22Rv1 (cell line): ENCODE data around the gene ALDH1A2.
"Not testable (repeated sequence)": the region's sequence is repeated elsewhere in the genome, so short reads cannot be mapped to it uniquely, and the experiment has no call there.

ENCODE experiments used
- H3K27ac ChIP-seq: fragments of 450-650 bp; 2 replicates; pipeline ENCODE4 v1.5.1; 2017
- CTCF ChIP-seq: fragments of 450-650 bp; IDR thresholded peaks from 2 replicates; pipeline ENCODE4 v1.5.1; 2017; ENCODE audit warnings: mild to moderate bottlenecking
- ZFX ChIP-seq: fragments of 450-650 bp; IDR thresholded peaks from 2 replicates; pipeline ENCODE4 v1.6.1; 2017; ENCODE audit warnings: antibody characterized with exemption, borderline replicate concordance

The ALDH1A2 gene

DNA sequence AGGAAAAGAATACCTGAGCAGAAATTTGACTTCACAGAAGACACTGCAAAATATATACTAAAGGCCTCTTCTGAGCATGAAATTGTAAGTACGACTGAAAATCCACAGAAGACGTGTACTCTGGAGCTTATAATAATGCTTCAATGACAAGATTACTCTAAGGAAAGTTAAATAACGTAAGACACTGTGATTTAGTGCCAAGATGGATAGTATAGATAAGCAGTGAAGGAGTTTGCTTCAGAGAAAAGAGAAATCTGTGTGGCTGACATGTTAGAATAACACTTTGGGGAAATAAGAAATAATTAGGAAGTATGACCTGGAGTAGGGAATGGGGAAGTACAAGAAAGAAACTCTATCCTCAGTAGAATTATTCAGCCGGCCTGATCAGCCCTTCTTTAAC is 28.9 kb downstream of the ALDH1A2 start:
- TF ChIP-seq CTCF (no peak), ZFX (no peak)
- H3K27ac ChIP-seq = no peak overlapping the region

DNA sequence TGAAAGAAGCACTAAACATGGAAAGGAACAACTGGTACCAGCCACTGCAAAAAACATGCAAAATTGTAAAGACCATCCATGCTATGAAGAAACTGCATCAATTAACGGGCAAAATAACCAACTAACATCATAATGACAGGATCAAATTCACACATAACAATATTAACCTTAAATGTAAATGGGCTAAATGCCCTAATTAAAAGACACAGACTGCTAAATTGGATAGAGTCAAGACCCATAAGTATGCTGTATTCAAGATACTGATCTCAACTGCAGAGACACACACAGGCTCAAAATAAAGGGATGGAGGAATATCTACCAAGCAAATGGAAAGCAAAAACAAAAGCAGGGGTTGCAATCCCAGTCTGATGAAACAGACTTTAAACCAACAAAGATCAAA is 37.1 kb downstream of the ALDH1A2 start:
- not testable (repeated sequence) for H3K27ac ChIP-seq

DNA sequence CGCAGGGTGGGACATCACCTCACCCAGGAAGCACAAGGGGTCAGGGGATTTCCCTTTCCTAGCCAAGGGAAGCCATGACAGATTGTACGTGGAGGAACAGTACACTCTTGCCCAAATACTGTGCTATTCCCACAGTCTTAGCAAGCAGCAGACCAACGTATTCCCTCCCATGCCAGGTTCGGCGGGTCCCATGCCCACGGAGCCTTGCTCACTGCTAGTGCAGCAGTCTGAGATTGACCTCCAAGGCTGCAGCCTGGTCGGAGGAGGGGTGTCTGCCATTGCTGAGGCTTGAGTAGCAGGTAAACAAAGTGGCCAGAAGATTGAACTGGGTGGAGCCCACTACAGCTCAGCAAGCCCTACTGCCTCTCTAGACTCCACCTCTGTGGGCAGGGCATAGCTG is 39.0 kb downstream of the ALDH1A2 start:
- no peak for TF ChIP-seq CTCF
- TF ChIP-seq ZFX = no peak
- no peak overlapping the region for H3K27ac ChIP-seq

DNA sequence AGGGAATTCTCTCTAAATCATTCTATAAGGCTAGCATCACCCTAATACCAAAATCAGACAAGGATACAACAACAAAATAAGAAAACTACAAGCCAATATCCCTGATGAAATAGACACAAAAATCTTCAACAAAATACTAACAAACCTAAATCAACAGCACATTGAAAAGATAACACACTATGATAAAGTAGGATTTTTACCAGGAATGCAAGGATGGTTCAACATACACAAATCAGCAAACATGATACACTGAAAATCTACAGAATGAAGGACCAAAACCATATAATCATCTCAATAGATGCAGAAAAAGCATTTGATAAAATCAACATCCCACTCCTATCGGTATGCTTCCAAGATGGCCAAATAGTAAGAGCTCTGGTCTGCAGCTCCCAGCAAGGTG is 39.5 kb downstream of the ALDH1A2 start:
- no peak for TF ChIP-seq ZFX
- no peak overlapping the region for H3K27ac ChIP-seq

DNA sequence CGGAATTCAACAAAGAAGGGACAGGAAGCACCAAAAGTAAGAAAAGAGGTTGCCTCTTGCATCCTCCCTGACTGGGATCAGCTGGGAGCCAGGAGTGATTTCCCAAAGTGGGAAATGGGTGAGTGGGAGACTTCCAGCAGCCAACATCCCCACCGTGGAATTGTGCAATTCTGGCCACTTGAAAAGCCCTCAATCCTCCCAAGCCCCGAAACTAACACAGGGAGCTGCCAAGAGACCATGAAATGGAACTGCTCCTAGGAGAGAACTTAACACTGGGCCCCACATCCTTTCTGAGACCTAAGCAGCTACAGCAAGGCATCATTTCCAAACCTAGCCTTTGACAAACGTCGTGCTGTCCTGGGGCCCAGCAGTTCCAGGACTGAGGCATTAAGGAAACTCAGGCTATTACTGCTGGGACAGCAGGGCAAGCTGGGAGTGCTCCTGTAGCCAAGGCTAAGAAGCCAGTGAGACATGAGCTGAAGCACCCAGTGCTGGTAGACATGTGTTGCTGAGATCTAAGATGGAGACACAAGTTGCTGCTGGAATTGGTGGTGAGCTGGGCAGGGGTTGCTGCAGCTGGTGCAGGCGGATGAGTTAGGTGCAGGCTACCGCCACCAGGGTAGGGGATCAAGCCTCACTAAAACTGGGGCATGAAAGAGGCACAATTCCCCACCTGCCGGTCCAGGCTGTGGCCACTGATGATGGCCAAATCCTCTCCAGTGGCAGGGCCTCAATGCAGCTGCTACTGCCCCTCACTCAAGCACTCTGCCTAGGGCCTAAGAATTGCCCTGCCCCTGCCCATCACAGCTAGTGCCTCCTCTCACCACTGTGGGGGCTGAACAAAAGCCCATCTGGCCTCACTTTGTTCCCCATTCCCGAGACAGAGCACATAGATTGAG is 43.9 kb downstream of the ALDH1A2 start:
- TF ChIP-seq CTCF = no peak
- no peak for TF ChIP-seq ZFX
- no peak overlapping the region for H3K27ac ChIP-seq

DNA sequence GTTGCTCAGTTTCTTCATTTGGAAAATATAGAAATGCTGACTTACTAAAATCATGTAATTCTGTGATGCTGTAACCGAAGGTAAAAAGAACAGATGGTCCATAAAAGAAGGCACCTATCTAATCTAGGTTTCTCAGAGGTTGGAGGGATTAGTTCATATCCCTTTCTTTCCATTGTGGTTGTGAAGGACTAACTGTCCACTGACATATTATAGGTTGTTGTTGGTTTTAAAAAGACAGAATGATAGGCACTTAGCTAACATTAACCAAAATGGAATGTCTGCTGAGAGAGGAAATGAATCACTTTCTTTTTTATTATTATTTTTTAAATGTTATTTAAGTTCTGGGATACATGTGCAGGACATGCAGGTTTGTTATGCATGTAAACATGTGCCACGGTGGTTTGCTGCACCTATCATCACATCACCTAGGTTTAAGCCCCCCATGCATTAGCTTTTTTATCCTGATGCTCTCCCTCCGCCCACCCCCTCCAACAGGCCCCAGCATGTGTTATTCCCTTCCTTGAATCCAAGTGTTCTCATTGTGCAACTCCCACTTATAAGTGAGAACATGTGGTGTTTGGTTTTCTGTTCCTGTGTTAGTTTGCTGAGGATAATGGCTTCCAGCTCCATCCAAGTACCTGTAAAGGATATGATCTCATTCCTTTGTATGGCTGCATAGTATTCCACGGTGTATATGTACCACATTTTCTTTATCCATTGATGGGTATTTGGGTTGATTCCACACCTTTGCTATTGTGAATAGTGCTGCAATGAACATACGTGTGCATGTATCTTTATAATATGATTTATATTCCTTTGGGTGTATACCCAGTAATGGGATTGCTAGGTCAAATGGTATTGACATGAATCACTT is 45.8 kb downstream of the ALDH1A2 start:
- TF ChIP-seq CTCF (no peak), ZFX (no peak)
- no peak overlapping the region for H3K27ac ChIP-seq

GRCh38 chr15:58017869-58018268 is 47.6 kb downstream of the ALDH1A2 start:
- no peak overlapping the region for H3K27ac ChIP-seq
- no peak for TF ChIP-seq CTCF
- TF ChIP-seq ZFX = no peak

DNA sequence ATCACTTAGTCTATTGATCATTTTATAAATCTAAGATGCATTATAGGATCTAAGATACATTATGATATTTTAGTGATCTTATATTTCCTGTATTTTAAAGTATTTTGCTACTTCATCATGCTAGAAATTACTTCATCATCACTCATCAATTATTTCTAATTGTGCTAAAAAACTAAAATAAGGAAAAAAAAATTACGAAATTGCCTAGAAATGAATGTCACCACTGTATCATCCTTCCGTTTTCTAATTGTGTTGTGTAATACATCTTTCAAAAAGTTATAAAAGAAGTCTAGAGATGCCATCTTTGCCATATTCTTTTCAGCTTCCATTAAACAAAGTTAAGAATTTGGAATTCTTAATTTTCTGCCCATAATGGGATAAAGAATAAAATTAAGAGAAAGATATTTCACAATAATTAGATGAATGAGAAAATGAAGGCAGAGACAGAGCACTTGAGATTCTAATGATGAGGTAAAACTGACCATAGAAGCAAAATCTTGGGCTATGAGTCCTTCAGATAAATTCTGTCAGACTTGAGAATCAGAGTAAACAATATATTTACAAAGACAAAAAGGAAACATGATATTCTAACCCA is 48.8 kb downstream of the ALDH1A2 start:
- H3K27ac ChIP-seq = no peak overlapping the region
- TF ChIP-seq CTCF (no peak), ZFX (no peak)
